ENCODE results near the gene MRPL43. TPM values are rescaled to one million over a fixed set of nuclear protein-coding genes. Genes with fewer than 3 reads are reported as not detected.

Gene MRPL43
- total and polyA plus RNA-seq, 4 donors, result 38.9 to 104 (median 64.6) TPM

DNA sequence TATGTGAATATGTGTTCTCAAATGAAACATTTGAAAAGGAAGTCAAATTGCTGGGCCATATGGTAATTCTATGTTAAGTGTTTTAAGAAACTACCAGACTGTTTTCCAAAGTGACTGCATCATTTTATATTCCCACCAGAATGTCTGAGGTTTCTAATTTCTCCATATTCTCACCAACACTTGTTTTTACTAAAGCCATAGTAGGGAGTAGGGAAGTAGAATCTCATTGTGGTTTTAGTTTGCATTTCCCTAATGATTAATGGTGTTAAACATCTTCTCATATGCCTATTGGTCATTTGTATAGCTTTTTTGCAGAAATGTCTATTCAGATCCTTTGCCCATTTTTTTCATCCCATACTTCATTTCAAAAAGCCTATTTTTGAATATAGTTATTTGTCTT is 27.0 kb downstream of the MRPL43 start:
- H3K36me3 ChIP-seq (ENCODE audit: control insufficient read depth in 1 of 2, insufficient read depth in 2 of 2, low read length in 1 of 2), result peaks cover 1 to 2% of the 10 kb centered on the region in 2 donors
- no peak for ATAC-seq (ENCODE audit: low FRiP score)
- H3K4me3 ChIP-seq (ENCODE audit: low read length in 2 of 2), result no peak overlapping the region
- no peaks in the 10 kb centered on the region for H3K9me3 ChIP-seq (ENCODE audit: control insufficient read depth, low read length)
- intact Hi-C loops (cut with DNase I), result no loop called here
- H3K27ac ChIP-seq (ENCODE audit: low read depth in 1 of 2, low read length in 2 of 2), result no peak overlapping the region
- no peaks in the 10 kb centered on the region for H3K27me3 ChIP-seq (ENCODE audit: control insufficient read depth in 1 of 2, insufficient read depth in 2 of 2, low read length in 1 of 2)
- no peaks in the 10 kb centered on the region for H3K4me1 ChIP-seq (ENCODE audit: control insufficient read depth in 1 of 2, insufficient read depth in 2 of 2, low read length in 2 of 2)
- DNase-seq, result no peak

DNA sequence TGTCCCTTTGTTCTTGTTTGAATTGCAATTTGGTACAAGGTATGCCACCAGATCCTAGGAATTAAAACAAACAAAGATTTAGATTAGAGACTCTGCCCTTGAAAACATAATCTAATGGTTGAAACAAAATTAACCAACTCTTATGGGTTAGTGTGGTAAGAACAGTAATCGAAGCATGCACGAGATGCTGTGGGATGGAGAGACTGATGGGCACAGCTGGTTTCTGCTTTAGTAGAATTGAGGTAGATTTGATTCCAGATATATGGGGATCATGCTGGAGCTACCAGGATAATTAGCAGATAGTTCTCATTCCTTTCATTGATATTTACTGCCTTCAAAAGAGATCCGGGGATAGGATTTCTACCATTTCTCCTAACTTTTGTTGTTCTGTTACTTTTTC is 38.4 kb downstream of the MRPL43 start:
- 91% methylated on average over 3 of the region's 3 CpGs for WGBS, 2 donors
- DNase-seq (no peak), ATAC-seq (ENCODE audit: low FRiP score) (no peak)
- Histone ChIP-seq H3K36me3 (ENCODE audit: control insufficient read depth in 1 of 2, insufficient read depth in 2 of 2, low read length in 1 of 2) (peaks cover 2 to 4% of the 10 kb centered on the region in 2 donors), H3K27me3 (ENCODE audit: control insufficient read depth in 1 of 2, insufficient read depth in 2 of 2, low read length in 1 of 2) (no peaks in the 10 kb centered on the region), H3K4me1 (ENCODE audit: control insufficient read depth in 1 of 2, insufficient read depth in 2 of 2, low read length in 2 of 2) (no peaks in the 10 kb centered on the region), H3K27ac (ENCODE audit: low read depth in 1 of 2, low read length in 2 of 2) (no peak overlapping the region), H3K4me3 (ENCODE audit: low read length in 2 of 2) (no peak overlapping the region), H3K9me3 (ENCODE audit: control insufficient read depth, low read length) (no peaks in the 10 kb centered on the region)
- intact Hi-C loops (cut with DNase I), result no loop called here

DNA sequence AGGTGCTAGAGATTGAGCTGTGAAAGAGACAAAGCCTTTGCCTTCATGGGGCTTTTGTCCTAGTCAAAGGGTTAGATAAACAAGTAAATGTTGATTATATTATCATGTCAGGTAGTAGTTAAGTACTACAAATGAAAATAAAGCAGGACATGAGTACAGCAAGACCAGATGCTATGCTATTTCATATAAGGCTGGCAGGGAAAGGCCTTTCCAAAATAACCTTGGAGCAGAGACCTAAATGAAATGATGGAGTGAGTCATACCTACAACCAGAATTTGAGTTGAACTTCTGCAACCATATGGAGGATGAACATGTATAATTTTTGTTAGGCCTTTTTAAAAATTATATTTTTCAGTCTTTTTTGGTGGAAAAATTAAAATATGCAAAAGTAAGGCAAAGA is 41.5 kb downstream of the MRPL43 start:
- Histone ChIP-seq H3K27ac (ENCODE audit: low read depth in 1 of 2, low read length in 2 of 2) (no peak overlapping the region), H3K4me3 (ENCODE audit: low read length in 2 of 2) (no peak overlapping the region), H3K36me3 (ENCODE audit: control insufficient read depth in 1 of 2, insufficient read depth in 2 of 2, low read length in 1 of 2) (peaks cover 2 to 5% of the 10 kb centered on the region in 2 donors), H3K9me3 (ENCODE audit: control insufficient read depth, low read length) (no peaks in the 10 kb centered on the region), H3K4me1 (ENCODE audit: control insufficient read depth in 1 of 2, insufficient read depth in 2 of 2, low read length in 2 of 2) (no peaks in the 10 kb centered on the region), H3K27me3 (ENCODE audit: control insufficient read depth in 1 of 2, insufficient read depth in 2 of 2, low read length in 1 of 2) (no peaks in the 10 kb centered on the region)
- DNase-seq, result no peak
- intact Hi-C loops (cut with DNase I), result no loop called here
- ATAC-seq (ENCODE audit: low FRiP score), result no peak

DNA sequence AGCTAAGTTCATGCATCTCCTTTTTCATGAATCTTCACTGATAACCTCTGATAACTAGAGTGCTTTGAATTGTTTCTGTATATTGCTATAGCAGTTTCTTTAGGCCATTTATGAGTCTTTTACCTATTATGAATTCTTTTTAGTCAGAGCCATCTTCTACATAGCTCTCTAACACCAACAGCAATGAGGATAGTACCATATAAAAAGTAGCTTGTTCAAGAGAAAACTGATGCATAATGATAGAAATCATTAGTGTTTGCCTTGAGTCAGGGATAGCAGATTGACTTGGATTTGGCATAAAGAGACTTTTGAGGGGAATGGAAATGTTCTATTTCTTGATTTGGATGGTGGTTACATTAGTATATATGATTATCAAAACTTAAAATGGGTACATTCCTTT is 43.8 kb downstream of the MRPL43 start:
- Histone ChIP-seq H3K4me3 (ENCODE audit: low read length in 2 of 2) (no peak overlapping the region), H3K9me3 (ENCODE audit: control insufficient read depth, low read length) (no peaks in the 10 kb centered on the region), H3K36me3 (ENCODE audit: control insufficient read depth in 1 of 2, insufficient read depth in 2 of 2, low read length in 1 of 2) (peaks cover 3% of the 10 kb centered on the region in 2 donors), H3K4me1 (ENCODE audit: control insufficient read depth in 1 of 2, insufficient read depth in 2 of 2, low read length in 2 of 2) (no peaks in the 10 kb centered on the region), H3K27me3 (ENCODE audit: control insufficient read depth in 1 of 2, insufficient read depth in 2 of 2, low read length in 1 of 2) (no peaks in the 10 kb centered on the region), H3K27ac (ENCODE audit: low read depth in 1 of 2, low read length in 2 of 2) (no peak overlapping the region)
- DNase-seq, result no peak
- no peak for ATAC-seq (ENCODE audit: low FRiP score)
- intact Hi-C loops (cut with DNase I), result no loop called here

DNA sequence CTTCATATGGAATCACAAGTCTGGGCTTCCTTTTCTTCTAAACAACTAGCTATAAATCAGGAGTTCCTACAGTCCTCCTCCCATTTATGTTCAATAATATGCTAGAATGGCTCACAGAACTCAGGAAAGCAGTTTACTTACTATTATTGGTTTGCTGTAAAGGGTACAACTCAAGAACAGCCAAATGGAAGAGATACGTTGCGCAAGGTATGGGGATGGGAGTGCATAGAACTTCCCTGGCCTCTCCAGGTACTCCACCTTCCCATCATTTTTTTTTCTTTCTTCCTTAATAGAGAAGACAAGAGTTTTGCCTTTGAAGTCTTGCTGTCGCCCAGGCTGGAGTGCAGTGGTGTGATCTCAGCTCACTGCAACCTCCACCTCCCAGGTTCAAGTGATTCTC is 45.1 kb downstream of the MRPL43 start:
- no peak for ATAC-seq (ENCODE audit: low FRiP score)
- no peak for DNase-seq
- Histone ChIP-seq H3K27ac (ENCODE audit: low read depth in 1 of 2, low read length in 2 of 2) (no peak overlapping the region), H3K9me3 (ENCODE audit: control insufficient read depth, low read length) (no peaks in the 10 kb centered on the region), H3K4me1 (ENCODE audit: control insufficient read depth in 1 of 2, insufficient read depth in 2 of 2, low read length in 2 of 2) (no peaks in the 10 kb centered on the region), H3K27me3 (ENCODE audit: control insufficient read depth in 1 of 2, insufficient read depth in 2 of 2, low read length in 1 of 2) (no peaks in the 10 kb centered on the region), H3K36me3 (ENCODE audit: control insufficient read depth in 1 of 2, insufficient read depth in 2 of 2, low read length in 1 of 2) (peaks cover 3 to 5% of the 10 kb centered on the region in 2 donors), H3K4me3 (ENCODE audit: low read length in 2 of 2) (no peak overlapping the region)
- intact Hi-C loops (cut with DNase I), result no loop called here
- 93 to 94% methylated on average over 3 of the region's 3 CpGs for WGBS, 2 donors

DNA sequence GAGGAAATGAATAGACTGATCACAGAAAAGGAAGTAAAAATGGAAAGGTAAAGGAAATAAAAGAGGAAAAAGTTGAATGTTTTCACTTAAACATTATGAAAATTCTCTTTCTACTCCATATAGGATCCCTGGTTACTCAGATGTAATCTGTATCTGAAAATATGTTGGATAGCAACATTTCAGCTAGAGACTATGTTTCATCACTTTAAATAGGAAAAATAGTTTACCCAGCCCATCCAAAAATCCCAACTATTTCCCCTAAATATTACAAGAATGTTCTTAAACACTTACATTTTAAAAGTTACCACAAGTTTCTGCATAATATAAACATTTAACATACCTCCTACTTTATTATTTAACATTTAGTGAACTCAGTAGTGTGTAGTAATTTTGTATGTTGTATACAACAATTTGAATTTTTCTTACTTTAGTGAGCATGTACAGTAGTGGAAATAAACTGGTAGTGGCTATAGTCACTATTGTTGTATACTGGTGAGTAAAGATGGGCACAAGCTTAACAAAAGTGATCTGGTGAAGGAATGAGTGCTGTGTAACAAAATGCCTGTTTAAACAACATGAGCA is 47.4 kb downstream of the MRPL43 start:
- Histone ChIP-seq H3K4me1 (ENCODE audit: control insufficient read depth in 1 of 2, insufficient read depth in 2 of 2, low read length in 2 of 2) (no peaks in the 10 kb centered on the region), H3K27me3 (ENCODE audit: control insufficient read depth in 1 of 2, insufficient read depth in 2 of 2, low read length in 1 of 2) (no peaks in the 10 kb centered on the region), H3K36me3 (ENCODE audit: control insufficient read depth in 1 of 2, insufficient read depth in 2 of 2, low read length in 1 of 2) (peaks cover 3% of the 10 kb centered on the region in 2 donors), H3K27ac (ENCODE audit: low read depth in 1 of 2, low read length in 2 of 2) (no peak overlapping the region), H3K9me3 (ENCODE audit: control insufficient read depth, low read length) (no peaks in the 10 kb centered on the region), H3K4me3 (ENCODE audit: low read length in 2 of 2) (no peak overlapping the region)
- DNase-seq (no peak), ATAC-seq (ENCODE audit: low FRiP score) (no peak)
- intact Hi-C loops (cut with DNase I), result no loop called here

Small RNA genes within 50 kb of the gene (microRNA-seq; reads per million reads assigned to microRNA genes)
- gene MIR608, result 0 reads per million in 2 donors

Other genes starting within 250 kb of the MRPL43 start
- not detected for gene PAX2, start 241.9 kb downstream of the MRPL43 start, total RNA-seq
- gene PAX2, start 241.9 kb downstream of the MRPL43 start, polyA plus RNA-seq, result not detected
- 10 to 100 TPM; 20.3 to 38.3 TPM for gene SLF2, start 74.5 kb downstream of the MRPL43 start, total RNA-seq
- 10 to 100 TPM in 1 of 2 donors, 1 to 10 TPM in 1; 5.6 to 13.2 TPM for gene SLF2, start 74.5 kb downstream of the MRPL43 start, polyA plus RNA-seq
- 1 to 10 TPM; 1.5 to 4.2 TPM for gene SEMA4G, start 18.0 kb downstream of the MRPL43 start, total RNA-seq
- 1 to 10 TPM; 2.1 to 7.5 TPM for gene SEMA4G, start 18.0 kb downstream of the MRPL43 start, polyA plus RNA-seq
- 1 to 10 TPM; 4.6 to 5.7 TPM for gene TWNK, start within 50 bp of the MRPL43 start, total RNA-seq
- gene TWNK, start within 50 bp of the MRPL43 start, polyA plus RNA-seq, result 1 to 10 TPM; 3.0 to 4.5 TPM
- 10 to 100 TPM; 94.0 to 95.3 TPM for gene LZTS2, start 12.3 kb upstream of the MRPL43 start, total RNA-seq
- gene LZTS2, start 12.3 kb upstream of the MRPL43 start, polyA plus RNA-seq, result 100 to 1,000 TPM in 1 of 2 donors, 10 to 100 TPM in 1; 38.3 to 108 TPM
- 1 to 10 TPM; 1.1 to 1.6 TPM for gene PDZD7, start 43.6 kb upstream of the MRPL43 start, total RNA-seq
- gene PDZD7, start 43.6 kb upstream of the MRPL43 start, polyA plus RNA-seq, result 1 to 10 TPM in 1 of 2 donors, under 1 TPM in 1; 0.97 to 3.9 TPM
- 100 to 1,000 TPM in 1 of 2 donors, 10 to 100 TPM in 1; 91.5 to 113 TPM for gene SFXN3, start 43.7 kb upstream of the MRPL43 start, total RNA-seq
- 10 to 100 TPM; 42.6 to 97.1 TPM for gene SFXN3, start 43.7 kb upstream of the MRPL43 start, polyA plus RNA-seq
- gene KAZALD1, start 74.5 kb upstream of the MRPL43 start, total RNA-seq, result 10 to 100 TPM; 12.4 to 17.6 TPM
- 10 to 100 TPM; 12.9 to 20.7 TPM for gene KAZALD1, start 74.5 kb upstream of the MRPL43 start, polyA plus RNA-seq
- gene TLX1, start 143.8 kb upstream of the MRPL43 start, total RNA-seq, result not detected
- gene TLX1, start 143.8 kb upstream of the MRPL43 start, polyA plus RNA-seq, result under 1 TPM in 1 of 2 donors, not detected in 1; 0.13 TPM
- not detected for gene LBX1, start 242.0 kb upstream of the MRPL43 start, total RNA-seq
- gene LBX1, start 242.0 kb upstream of the MRPL43 start, polyA plus RNA-seq, result not detected

Data from aorta (tissue), 5 donors.